Natural killer cell (primary cell): ENCODE data around the gene CD8A. TPM values are rescaled to one million over a fixed set of nuclear protein-coding genes. Genes with fewer than 3 reads are reported as not detected.

ENCODE experiments used
- ATAC-seq, 3 donors: fragments of 150-1000 bp in 2 of 3; fragments of 200-7000 bp in 1 of 3; cut with Tn5 transposase; 1 replicate in 1 of 3; 2 replicates in 2 of 3; pipeline ENCODE4 v1.10.0; 2021; ENCODE audit warnings: mild to moderate bottlenecking in 2 of 3, moderate library complexity in 2 of 3
- DNase-seq, 2 donors: peaks; one replicate each; pipeline versions ENCODE4 v3.0.0 to v3.0.0-alpha.2; 2013 to 2021; ENCODE audit warnings: mixed read lengths in 1 of 2
- H3K27ac ChIP-seq: one replicate; pipeline ENCODE4 v1.5.1; 2013; ENCODE audit warnings: mild to moderate bottlenecking, low read length
- H3K27me3 ChIP-seq: one replicate; pipeline ENCODE4 v1.6.1; 2013; ENCODE audit warnings: low read length; ENCODE audit not compliant: control insufficient read depth, insufficient read depth
- H3K36me3 ChIP-seq: one replicate; pipeline ENCODE4 v1.6.1; 2013; ENCODE audit warnings: low read length; ENCODE audit not compliant: control insufficient read depth, insufficient read depth
- H3K4me1 ChIP-seq: one replicate; pipeline ENCODE4 v1.6.1; 2013; ENCODE audit warnings: low read length; ENCODE audit not compliant: control insufficient read depth, insufficient read depth
- H3K4me3 ChIP-seq: one replicate; pipeline ENCODE4 v1.5.1; 2013; ENCODE audit warnings: low read length
- H3K9me3 ChIP-seq: one replicate; pipeline ENCODE4 v1.6.1; 2013; ENCODE audit warnings: low read length; ENCODE audit not compliant: control insufficient read depth, insufficient read depth
- H3K27ac Mint-ChIP-seq, 2 donors: one replicate each; pipeline ENCODE4 v1.8.0; 2022; ENCODE audit warnings: mild to moderate bottlenecking in 2 of 2, mixed read lengths in 2 of 2, moderate library complexity in 1 of 2
- H3K27me3 Mint-ChIP-seq, 2 donors: one replicate each; pipeline ENCODE4 v1.8.0; 2022; ENCODE audit warnings: low read depth in 2 of 2, mixed read lengths in 2 of 2
- H3K36me3 Mint-ChIP-seq: one replicate; pipeline ENCODE4 v1.8.0; 2022; ENCODE audit warnings: mixed read lengths
- H3K4me1 Mint-ChIP-seq, 2 donors: one replicate each; pipeline ENCODE4 v1.8.0; 2022; ENCODE audit warnings: mixed read lengths in 2 of 2
- H3K4me3 Mint-ChIP-seq: one replicate; pipeline ENCODE4 v1.8.0; 2022; ENCODE audit warnings: mild to moderate bottlenecking, moderate library complexity, mixed read lengths
- H3K9me3 Mint-ChIP-seq, 2 donors: one replicate each; pipeline ENCODE4 v1.8.0; 2022; ENCODE audit warnings: mixed read lengths in 2 of 2
- WGBS: methylation state at CpG from one replicate; pipeline ENCODE4 v1.1.7; 2013; ENCODE audit warnings: missing lambda C conversion rate; ENCODE audit not compliant: insufficient coverage; 5-methylcytosine and 5-hydroxymethylcytosine counted together
- intact Hi-C: fragments of 100-400 bp; cut with micrococcal nuclease; formaldehyde crosslinking; loops from one replicate; pipeline ENCODE4 v1.14.2; 2022
- total RNA-seq, 4 donors: library from RNA; stranded (reverse); fragments of 120-200 nt in 1 of 4; gene quantifications; one replicate each; pipeline versions ENCODE4 v1.2.3 to v1.2.4, GENCODE V29; 2013 to 2022
- TF ChIP-seq, protein P1 (sequence below): fragments of 200-600 bp; IDR thresholded peaks from one replicate; pipeline ENCODE4 v1.8.0; 2022; ENCODE audit warnings: antibody characterized with exemption

CD8A gene
- total RNA-seq, 3 donors from 2014 or later (not counting 1 experiment from before 2014, with no cell fraction given): 85.3 to 208 (median 162) TPM

DNA sequence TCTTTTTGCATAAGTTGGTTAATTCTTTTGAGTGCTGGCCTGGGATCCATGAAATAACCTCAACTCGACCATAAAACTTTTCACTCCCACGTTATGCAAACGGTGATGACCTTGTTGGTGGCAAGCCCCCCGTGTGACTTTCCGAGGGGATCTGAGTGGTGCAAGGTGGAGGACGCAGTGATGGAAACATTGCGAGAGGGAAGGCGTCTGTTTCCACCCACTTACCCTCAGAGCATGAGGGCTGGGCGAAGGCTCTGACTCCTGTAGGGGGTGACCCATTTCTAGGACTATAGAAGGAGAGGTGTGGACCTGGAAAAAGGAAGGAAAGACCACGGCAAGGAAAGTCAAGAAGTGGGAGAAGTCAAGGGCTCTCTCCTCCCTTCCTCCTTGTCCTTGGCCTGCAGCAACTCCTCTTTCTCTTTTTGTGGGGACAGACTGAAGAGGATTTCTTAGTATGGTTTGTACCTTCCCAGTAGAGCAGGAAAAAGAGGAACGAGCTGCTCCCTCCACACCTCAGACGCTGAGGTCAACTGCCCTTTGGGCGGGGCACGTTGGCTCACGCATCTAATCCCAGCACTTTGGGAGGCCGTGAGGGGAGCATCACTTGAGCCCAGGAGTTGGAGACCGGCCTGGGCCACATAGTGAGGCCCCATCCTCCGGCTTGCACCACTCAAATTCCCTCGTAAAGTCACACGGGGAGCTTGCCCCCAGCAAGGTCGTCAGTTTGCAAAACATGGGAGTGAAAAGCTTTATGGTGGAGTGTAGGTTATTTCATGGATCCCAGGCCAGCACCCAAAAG is 15.5 kb upstream of the CD8A start:
- peaks cover 15% of the 10 kb centered on the region for H3K27me3 ChIP-seq
- ATAC-seq (no peak), DNase-seq (no peak)
- no peaks in the 10 kb centered on the region for H3K36me3 ChIP-seq
- TF ChIP-seq, protein P1, sequence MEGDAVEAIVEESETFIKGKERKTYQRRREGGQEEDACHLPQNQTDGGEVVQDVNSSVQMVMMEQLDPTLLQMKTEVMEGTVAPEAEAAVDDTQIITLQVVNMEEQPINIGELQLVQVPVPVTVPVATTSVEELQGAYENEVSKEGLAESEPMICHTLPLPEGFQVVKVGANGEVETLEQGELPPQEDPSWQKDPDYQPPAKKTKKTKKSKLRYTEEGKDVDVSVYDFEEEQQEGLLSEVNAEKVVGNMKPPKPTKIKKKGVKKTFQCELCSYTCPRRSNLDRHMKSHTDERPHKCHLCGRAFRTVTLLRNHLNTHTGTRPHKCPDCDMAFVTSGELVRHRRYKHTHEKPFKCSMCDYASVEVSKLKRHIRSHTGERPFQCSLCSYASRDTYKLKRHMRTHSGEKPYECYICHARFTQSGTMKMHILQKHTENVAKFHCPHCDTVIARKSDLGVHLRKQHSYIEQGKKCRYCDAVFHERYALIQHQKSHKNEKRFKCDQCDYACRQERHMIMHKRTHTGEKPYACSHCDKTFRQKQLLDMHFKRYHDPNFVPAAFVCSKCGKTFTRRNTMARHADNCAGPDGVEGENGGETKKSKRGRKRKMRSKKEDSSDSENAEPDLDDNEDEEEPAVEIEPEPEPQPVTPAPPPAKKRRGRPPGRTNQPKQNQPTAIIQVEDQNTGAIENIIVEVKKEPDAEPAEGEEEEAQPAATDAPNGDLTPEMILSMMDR: no peak
- Mint-ChIP-seq H3K9me3 (no peaks in the 10 kb centered on the region), H3K27me3 (peaks cover 0 to 25% of the 10 kb centered on the region in 2 donors), H3K36me3 (no peaks in the 10 kb centered on the region), H3K27ac (peak overlapping the region; percentile 39 to 44), H3K4me3 (peak overlapping the region; percentile 29), H3K4me1 (peaks cover 26 to 37% of the 10 kb centered on the region in 2 donors)
- intact Hi-C loops: no loop called here
- H3K4me3 ChIP-seq: no peak overlapping the region
- peaks cover 39% of the 10 kb centered on the region for H3K4me1 ChIP-seq
- no peaks in the 10 kb centered on the region for H3K9me3 ChIP-seq
- 72% methylated on average over 17 of the region's 21 CpGs for WGBS
- H3K27ac ChIP-seq: peak overlapping the region; percentile 65

DNA sequence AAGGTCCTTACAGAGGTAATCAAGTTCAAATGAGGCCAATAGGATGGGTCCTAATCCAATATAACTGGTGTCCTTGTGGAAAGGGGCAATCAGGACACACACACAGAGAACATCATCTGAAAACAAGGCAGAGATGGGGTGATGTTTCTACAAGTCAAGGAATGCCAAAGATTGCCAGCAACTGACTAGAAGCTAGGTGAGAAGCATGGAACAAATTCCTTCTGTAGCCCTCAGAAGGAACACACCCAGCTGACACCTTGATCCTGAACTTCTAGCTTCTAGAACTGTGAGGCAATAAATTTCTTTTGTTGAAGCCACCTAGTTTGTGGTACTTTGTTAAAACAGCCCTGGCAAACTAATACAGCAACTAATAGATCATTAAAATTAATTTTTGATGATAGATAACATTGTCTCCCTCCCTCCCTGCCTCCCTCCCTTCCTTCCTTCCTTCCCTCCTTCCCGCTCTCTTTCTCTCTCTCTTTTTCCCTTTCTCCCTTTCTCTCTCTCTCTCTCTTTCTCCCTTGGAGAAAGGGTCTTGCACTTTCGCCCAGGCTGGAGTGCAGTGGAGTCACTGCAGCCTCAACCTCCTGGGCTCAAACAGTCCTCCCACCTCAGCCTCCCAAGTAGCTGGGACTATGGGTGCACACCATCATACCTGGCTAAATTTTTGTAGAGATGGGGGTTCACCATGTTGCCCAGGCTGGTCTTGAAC is 10.3 kb upstream of the CD8A start:
- Mint-ChIP-seq H3K4me1 (peaks cover 0 to 6% of the 10 kb centered on the region in 2 donors), H3K27me3 (peaks cover 0 to 3% of the 10 kb centered on the region in 2 donors), H3K4me3 (no peak overlapping the region), H3K9me3 (peaks cover 7 to 10% of the 10 kb centered on the region in 2 donors), H3K36me3 (peaks cover 14% of the 10 kb centered on the region), H3K27ac (no peak overlapping the region)
- no peak for DNase-seq
- H3K27me3 ChIP-seq: no peaks in the 10 kb centered on the region
- H3K4me1 ChIP-seq: peaks cover 1% of the 10 kb centered on the region
- TF ChIP-seq, protein P1: no peak
- no peaks in the 10 kb centered on the region for H3K36me3 ChIP-seq
- no peak overlapping the region for H3K4me3 ChIP-seq
- peaks cover 11% of the 10 kb centered on the region for H3K9me3 ChIP-seq
- 88% methylated on average over 2 of the region's 2 CpGs for WGBS
- ATAC-seq: no peak
- intact Hi-C loops: no loop called here
- H3K27ac ChIP-seq: no peak overlapping the region

DNA sequence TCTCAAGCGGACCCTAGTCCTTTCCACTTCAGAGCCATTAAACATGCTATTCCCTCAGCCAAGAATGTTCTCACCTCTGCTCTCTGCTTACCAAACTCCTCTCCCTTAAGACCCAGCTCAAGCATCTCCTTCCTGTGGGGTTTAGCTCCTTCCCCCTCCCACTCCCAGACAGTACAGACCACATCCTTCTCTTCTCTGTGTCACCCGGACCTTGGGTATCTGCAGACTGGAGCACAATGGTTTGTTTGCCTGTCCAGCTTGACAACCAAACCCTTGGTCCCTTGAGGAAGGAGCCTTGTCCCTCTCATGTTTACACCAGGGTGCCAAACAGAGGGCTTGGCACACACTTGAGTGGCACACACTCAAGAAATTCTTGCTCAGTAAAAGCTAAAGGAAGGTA is 4.1 kb upstream of the CD8A start:
- peak in 1 of 2 donors; percentile 71 for DNase-seq
- peak overlapping the region; percentile 70 for H3K4me3 Mint-ChIP-seq
- H3K27ac Mint-ChIP-seq: peak overlapping the region; percentile 55 to 97

More for the DNA sequence above, 4.1 kb upstream of the CD8A start:
- peak; percentile 16 to 49 (median 43) for ATAC-seq
- Histone ChIP-seq H3K4me1 (peaks cover 52% of the 10 kb centered on the region), H3K4me3 (no peak overlapping the region), H3K27me3 (peaks cover 17% of the 10 kb centered on the region), H3K9me3 (peaks cover 17% of the 10 kb centered on the region), H3K27ac (peak overlapping the region; percentile 40), H3K36me3 (no peaks in the 10 kb centered on the region)
- Mint-ChIP-seq H3K36me3 (peaks cover 27% of the 10 kb centered on the region), H3K4me1 (peaks cover 51 to 53% of the 10 kb centered on the region in 2 donors), H3K9me3 (peaks cover 12 to 19% of the 10 kb centered on the region in 2 donors), H3K27me3 (peaks cover 0 to 7% of the 10 kb centered on the region in 2 donors)
- 38% methylated on average over 2 of the region's 2 CpGs for WGBS
- intact Hi-C loops: no loop called here
- TF ChIP-seq, protein P1: no peak
